GM12892 (cell line): Measurements from ENCODE around the gene DAP.

Source experiments
- POLR2A ChIP-seq: IDR thresholded peaks from 2 replicates; pipeline ENCODE4 v1.6.1; 2011; ENCODE audit warnings: low read depth, low read length, control low read depth
- POLR2AphosphoS5 ChIP-seq: IDR thresholded peaks from 2 replicates; pipeline ENCODE4 v1.6.1; 2011; ENCODE audit warnings: low read depth, low read length, control low read depth

- no peak for TF ChIP-seq POLR2A
- no peak for TF ChIP-seq POLR2AphosphoS5
These were observed 27.3 kb upstream of the DAP start for GRCh38 chr5:10788358-10788757.
